WTC11 (cell line): ENCODE data around the gene MYO15B.

Source experiments
- ATF2 ChIP-seq: sonication (generic); formaldehyde crosslinking; IDR thresholded peaks from 2 replicates; pipeline ENCODE4 v1.8.1; 2022; ENCODE audit warnings: low read depth, missing genetic modification reagents, borderline replicate concordance
- CTCF ChIP-seq: fragments of 200-600 bp; IDR thresholded peaks from 2 replicates; pipeline ENCODE4 v1.8.0; 2022; ENCODE audit warnings: antibody characterized with exemption
- ESRRA ChIP-seq: sonication (generic); formaldehyde crosslinking; IDR thresholded peaks from 2 replicates; pipeline ENCODE4 v1.8.1; 2022; ENCODE audit warnings: mild to moderate bottlenecking, missing genetic modification reagents, borderline replicate concordance
- FOXK1 ChIP-seq: sonication (generic); formaldehyde crosslinking; IDR thresholded peaks from 2 replicates; pipeline ENCODE4 v1.8.0; 2022; ENCODE audit warnings: mild to moderate bottlenecking, moderate library complexity, missing genetic modification reagents
- HMGXB4 ChIP-seq: sonication (generic); formaldehyde crosslinking; IDR thresholded peaks from 2 replicates; pipeline ENCODE4 v1.8.1; 2023; ENCODE audit warnings: mild to moderate bottlenecking, moderate library complexity, missing genetic modification reagents
- NR3C1 ChIP-seq: sonication (generic); formaldehyde crosslinking; conservative IDR thresholded peaks from 2 replicates; pipeline ENCODE4 v1.8.1; 2023; ENCODE audit warnings: low read depth, mild to moderate bottlenecking, missing genetic modification reagents
- SP1 ChIP-seq: sonication (generic); formaldehyde crosslinking; conservative IDR thresholded peaks from 2 replicates; pipeline ENCODE4 v1.8.1; 2022; ENCODE audit warnings: missing genetic modification reagents
- USF2 ChIP-seq: sonication (generic); formaldehyde crosslinking; IDR thresholded peaks from 2 replicates; pipeline ENCODE4 v1.8.1; 2023; ENCODE audit warnings: mild to moderate bottlenecking, missing genetic modification reagents, moderate library complexity
- ZBTB21 ChIP-seq: sonication (generic); formaldehyde crosslinking; IDR thresholded peaks from 2 replicates; pipeline ENCODE4 v1.8.1; 2023; ENCODE audit warnings: mild to moderate bottlenecking, missing genetic modification reagents, borderline replicate concordance
- ZNF416 ChIP-seq: fragments of 250-450 bp; sonication (Bioruptor Pico); IDR thresholded peaks from 2 replicates; pipeline ENCODE4 v1.9.0; 2021; ENCODE audit warnings: mild to moderate bottlenecking, inconsistent platforms
- ZNF512 ChIP-seq: sonication (generic); formaldehyde crosslinking; IDR thresholded peaks from 2 replicates; pipeline ENCODE4 v1.8.1; 2022; ENCODE audit warnings: missing genetic modification reagents, borderline replicate concordance

- TF ChIP-seq USF2 (CRISPR knock-in tag) (no peak), ZBTB21 (CRISPR knock-in tag) (no peak), ATF2 (CRISPR knock-in tag) (no peak), CTCF (no peak), ZNF512 (CRISPR knock-in tag) (no peak), HMGXB4 (no peak), SP1 (no peak), ZNF416 (no peak), NR3C1 (CRISPR knock-in tag) (no peak), FOXK1 (CRISPR knock-in tag) (no peak), ESRRA (CRISPR knock-in tag) (no peak)
These were observed 70.6 kb downstream of the MYO15B start for GRCh38 chr17:75658237-75658636.
